Liver (tissue), 3 donors: ENCODE results near the gene SPECC1L.

Source experiments
- ATF3 ChIP-seq: IDR thresholded peaks from 2 replicates; pipeline ENCODE4 v1.6.1; 2016; ENCODE audit warnings: antibody characterized with exemption
- CTCF ChIP-seq: fragments of 150-350 bp; IDR thresholded peaks from 2 replicates; pipeline ENCODE4 v1.5.1; 2017; ENCODE audit warnings: improper control_type of control experiment, low read depth, low read length; ENCODE audit not compliant: missing input control
- EGR1 ChIP-seq, 2 donors: IDR thresholded peaks; 2 replicates each; pipeline ENCODE4 v1.6.1; 2016 to 2018; ENCODE audit warnings: antibody characterized with exemption in 2 of 2, low read depth in 2 of 2
- GABPA ChIP-seq, 2 donors: IDR thresholded peaks in 1 of 2; conservative IDR thresholded peaks in 1 of 2; 2 replicates each; pipeline ENCODE4 v1.6.1; 2016; ENCODE audit warnings: antibody characterized with exemption in 2 of 2, mild to moderate bottlenecking in 1 of 2, moderate library complexity in 1 of 2
- HNF4G ChIP-seq: IDR thresholded peaks from 2 replicates; pipeline ENCODE4 v1.6.1; 2016; ENCODE audit warnings: antibody characterized with exemption
- JUND ChIP-seq, 2 donors: IDR thresholded peaks; 2 replicates each; pipeline ENCODE4 v1.6.1; 2016; ENCODE audit warnings: antibody characterized with exemption in 2 of 2
- MAX ChIP-seq: IDR thresholded peaks from 2 replicates; pipeline ENCODE4 v1.6.1; 2016; ENCODE audit warnings: antibody characterized with exemption
- NR2F2 ChIP-seq: IDR thresholded peaks from 2 replicates; pipeline ENCODE4 v1.6.1; 2016; ENCODE audit warnings: antibody characterized with exemption
- RAD21 ChIP-seq, 2 donors: IDR thresholded peaks; 2 replicates each; pipeline ENCODE4 v1.6.1; 2016; ENCODE audit warnings: antibody characterized with exemption in 2 of 2, mild to moderate bottlenecking in 2 of 2
- REST ChIP-seq: IDR thresholded peaks from 2 replicates; pipeline ENCODE4 v1.6.1; 2016; ENCODE audit warnings: antibody characterized with exemption, mild to moderate bottlenecking
- SP1 ChIP-seq: IDR thresholded peaks from 2 replicates; pipeline ENCODE4 v1.6.1; 2018; ENCODE audit warnings: antibody characterized with exemption, mild to moderate bottlenecking
- TAF1 ChIP-seq: conservative IDR thresholded peaks from 2 replicates; pipeline ENCODE4 v1.6.1; 2016; ENCODE audit warnings: antibody characterized with exemption, mild to moderate bottlenecking
- YY1 ChIP-seq: IDR thresholded peaks from 2 replicates; pipeline ENCODE4 v1.6.1; 2016; ENCODE audit warnings: antibody characterized with exemption, mild to moderate bottlenecking
- ZBTB33 ChIP-seq: IDR thresholded peaks from 2 replicates; pipeline ENCODE4 v1.6.1; 2016; ENCODE audit warnings: antibody characterized with exemption
- donor health status: healthy.
- donor health status: healthy.

GRCh38 chr22:24384131-24384530 lies 113.5 kb downstream of the SPECC1L start:
- TF ChIP-seq CTCF (no peak), REST (no peak), RAD21 (IDR thresholded peaks at IDR 0.05) (no peak), MAX (no peak), TAF1 (no peak), YY1 (no peak), ZBTB33 (no peak), JUND (IDR thresholded peaks at IDR 0.05) (no peak), HNF4G (no peak), GABPA (IDR thresholded peaks at IDR 0.05 in 1 of 2, conservative IDR thresholded peaks at IDR 0.05 in 1 of 2) (no peak), NR2F2 (no peak), SP1 (no peak), ATF3 (no peak), EGR1 (IDR thresholded peaks at IDR 0.05; ENCODE audit: low read depth in 2 of 2) (no peak)
